Activated CD4-positive, alpha-beta T cell treated with anti-CD3 and anti-CD28 coated beads for 1 hour (primary cell): ENCODE data around the gene SCO2.
A peak's percentile ranks its signal among the peaks of the same experiment; 100 is the strongest.

ENCODE experiments used
- DNase-seq: peaks from one replicate; pipeline ENCODE4 v3.0.0-alpha.2; 2020

Gene SCO2

GRCh38 chr22:50525104-50525857 lies at the start of gene SCO2:
Gene SCO2 (minus strand): TSS chr22:50525598. CDS start chr22:50524411, 1,187 bp downstream.
- peak; percentile 98 for DNase-seq

GRCh38 chr22:50574383-50574755 lies 49.0 kb upstream of the SCO2 start:
- DNase-seq = no peak

- DNase-seq = no peak
Observed at GRCh38 chr22:50573491-50574382, 48.3 kb upstream of the SCO2 start.

GRCh38 chr22:50572965-50573364 lies 47.6 kb upstream of the SCO2 start:
- no peak for DNase-seq

GRCh38 chr22:50571264-50572175 lies 46.1 kb upstream of the SCO2 start:
- DNase-seq = no peak

GRCh38 chr22:50570861-50571260 lies 45.5 kb upstream of the SCO2 start:
- no peak for DNase-seq

- DNase-seq = no peak
Observed at GRCh38 chr22:50569896-50570535, 44.6 kb upstream of the SCO2 start.

- no peak for DNase-seq
Observed at GRCh38 chr22:50569041-50569459, 43.7 kb upstream of the SCO2 start.

GRCh38 chr22:50568626-50569025 lies 43.2 kb upstream of the SCO2 start:
- DNase-seq = no peak

- no peak for DNase-seq
Observed at GRCh38 chr22:50567721-50568252, 42.4 kb upstream of the SCO2 start.

- no peak for DNase-seq
Observed at GRCh38 chr22:50564289-50564688, 38.9 kb upstream of the SCO2 start.

GRCh38 chr22:50563413-50564160 lies 38.2 kb upstream of the SCO2 start:
- no peak for DNase-seq

- DNase-seq = peak; percentile 96
Observed at GRCh38 chr22:50562523-50563412, 37.4 kb upstream of the SCO2 start, which contains the start of gene SYCE3. Gene SYCE3 (minus strand): TSS chr22:50562919. CDS start chr22:50556405, 6,514 bp downstream.

GRCh38 chr22:50561401-50562358 lies 36.3 kb upstream of the SCO2 start:
- no peak for DNase-seq

- DNase-seq = no peak
Observed at GRCh38 chr22:50560034-50560433, 34.6 kb upstream of the SCO2 start.

GRCh38 chr22:50556703-50557102 lies 31.3 kb upstream of the SCO2 start:
- DNase-seq = no peak

- DNase-seq = no peak
Observed at GRCh38 chr22:50553310-50553709, 27.9 kb upstream of the SCO2 start.

GRCh38 chr22:50551160-50551752 lies 25.9 kb upstream of the SCO2 start:
- DNase-seq = no peak

- DNase-seq = no peak
Observed at GRCh38 chr22:50550395-50550794, 25.0 kb upstream of the SCO2 start.
